T-helper 9 cell (primary cell): Measurements from ENCODE around the gene PPWD1.

Experiments
- DNase-seq: peaks from one replicate; pipeline ENCODE4 v3.0.0-alpha.2; 2020

PPWD1 gene

DNA sequence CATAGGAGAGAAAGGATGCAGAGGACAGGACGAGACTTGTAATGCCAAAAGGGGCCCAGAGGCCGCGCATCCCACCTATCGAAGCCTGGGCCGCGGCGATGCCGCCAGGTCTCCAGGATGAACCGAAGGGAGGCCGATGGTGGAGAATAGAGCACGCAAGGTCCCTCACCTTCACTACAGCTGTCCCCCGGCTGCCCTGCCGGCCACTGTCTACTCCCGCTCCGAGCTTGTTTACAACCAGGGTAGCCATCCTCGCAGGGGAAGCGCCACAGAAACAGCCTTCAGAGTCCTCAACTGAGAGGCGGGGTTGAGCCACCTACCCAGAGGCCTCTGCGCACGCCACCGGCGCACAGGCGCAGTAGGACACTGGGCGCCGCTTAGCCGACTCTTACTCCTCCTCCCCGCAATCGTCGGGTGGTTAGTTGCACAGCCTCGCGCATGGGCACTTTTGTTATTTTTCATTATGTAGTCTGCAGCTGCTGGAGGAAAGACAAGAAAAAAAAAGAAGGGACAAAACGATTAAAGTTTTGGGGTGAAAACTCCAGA, 61.0 kb downstream of the PPWD1 start, which contains the start of gene TRIM23:
Gene TRIM23 (minus strand): TSS at position 309 of the 546 bp plus-strand sequence. CDS start 59 bp downstream, at position 250.
- peak; percentile 80 for DNase-seq

DNA sequence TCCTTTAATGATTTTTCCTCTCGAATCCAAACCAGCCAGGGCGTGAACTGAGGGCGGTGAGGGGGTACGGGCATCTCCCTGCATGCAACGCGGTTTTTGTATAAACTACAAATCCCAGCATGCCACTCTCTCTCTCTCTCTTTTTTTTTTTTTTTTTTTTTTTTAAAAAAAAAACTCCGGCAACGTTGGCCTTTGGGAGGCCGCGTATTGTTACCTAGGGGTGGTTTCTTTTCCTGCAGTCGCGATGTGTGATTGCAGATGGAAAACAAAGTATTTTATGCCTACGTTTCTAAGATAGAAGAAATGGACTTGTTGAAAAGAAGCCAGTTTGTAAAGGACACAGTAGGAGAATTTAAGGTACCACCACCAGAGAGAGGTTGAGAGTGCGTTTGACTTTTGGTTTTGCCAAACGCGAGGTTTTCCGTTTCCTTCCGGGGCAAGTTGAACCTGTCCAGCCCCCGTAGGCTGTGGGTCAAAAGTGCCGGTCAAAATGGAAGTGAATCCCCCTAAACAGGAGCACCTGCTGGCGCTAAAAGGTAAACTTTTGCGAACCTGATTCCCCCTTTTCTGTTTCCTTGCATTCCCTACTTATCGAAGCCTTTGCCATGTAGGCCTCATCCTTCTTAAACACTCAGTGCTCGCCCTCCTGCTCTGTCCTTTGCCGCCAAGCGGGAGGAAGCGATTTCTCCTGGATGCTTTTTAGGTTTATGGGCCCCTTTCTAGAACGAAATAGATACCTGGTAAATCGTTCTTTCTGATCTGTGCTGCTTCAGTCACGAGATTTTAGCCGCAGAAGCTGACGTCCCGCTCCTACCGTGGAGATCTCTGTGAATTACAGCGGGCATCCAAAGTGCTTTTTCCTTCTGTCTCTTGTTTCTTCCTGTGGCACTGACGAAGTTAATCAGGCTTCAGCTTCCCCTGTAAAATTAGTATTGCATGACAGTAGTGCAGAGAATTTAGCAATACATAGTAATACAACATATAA, 61.8 kb downstream of the PPWD1 start, which contains the start of the genes SHLD3 and TRAPPC13:
Gene SHLD3 (plus strand): TSS at position 457 of the 985 bp plus-strand sequence. CDS start 4,561 bp downstream, outside the sequence.
Gene TRAPPC13 (plus strand): TSS at position 457 of the 985 bp plus-strand sequence. CDS start 34 bp downstream, at position 491.
- peak; percentile 78 for DNase-seq

DNA sequence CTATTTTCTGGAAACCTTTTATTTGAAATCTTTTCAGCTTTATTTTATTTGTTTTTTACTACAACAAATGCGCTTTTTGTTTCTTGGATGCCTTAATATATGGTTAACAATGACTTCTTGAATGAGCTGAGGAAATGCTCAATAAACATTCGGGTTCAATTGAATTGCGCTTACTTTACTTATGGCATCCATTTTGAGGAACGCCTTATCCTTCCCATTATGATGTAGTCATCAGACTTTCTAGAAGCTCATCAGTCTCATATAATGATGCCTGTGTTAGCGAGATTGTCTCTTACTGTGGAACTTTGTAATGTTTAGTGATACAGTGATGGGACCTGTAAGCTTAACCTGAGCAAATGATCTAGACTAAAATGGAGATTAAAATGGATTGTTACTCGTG, 62.6 kb downstream of the PPWD1 start:
- no peak for DNase-seq

DNA sequence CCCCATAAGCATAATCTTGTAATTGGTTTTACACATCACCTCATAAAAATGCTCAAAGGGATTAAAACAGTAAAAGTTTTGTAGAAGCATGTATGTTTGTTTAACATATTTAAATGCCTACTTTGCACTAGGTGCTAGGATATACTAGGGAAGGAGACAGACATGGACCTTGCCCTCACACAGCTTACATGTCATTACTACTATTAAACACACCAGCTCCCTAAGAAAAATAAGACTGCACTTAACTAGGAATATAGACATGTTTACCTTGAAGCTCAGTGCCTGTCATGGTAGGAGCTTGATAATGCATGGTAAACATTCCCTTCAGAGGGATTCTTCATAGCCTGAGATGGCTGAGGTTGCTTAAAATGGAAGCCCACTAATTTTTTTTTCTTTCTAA, 67.9 kb downstream of the PPWD1 start:
- no peak for DNase-seq
